Stimulated activated CD8-positive, alpha-beta memory T cell treated with anti-CD3 and anti-CD28 coated beads, Interleukin-7, amount 100 ng/mL, for 4 hours (primary cell): ENCODE data around the gene UMOD.

Experiments
- DNase-seq, 2 donors: peaks; one replicate each; pipeline ENCODE4 v3.0.0-alpha.2; 2020; ENCODE audit warnings: low read depth in 2 of 2

Gene UMOD

GRCh38 chr16:20364051-20364450 lies 11.5 kb upstream of the UMOD start:
- DNase-seq = no peak

- no peak for DNase-seq
These were observed 10.7 kb upstream of the UMOD start for GRCh38 chr16:20363191-20363590.

GRCh38 chr16:20359997-20360396 lies 7.5 kb upstream of the UMOD start:
- DNase-seq = no peak

- DNase-seq = no peak
These were observed 2.7 kb upstream of the UMOD start for GRCh38 chr16:20355114-20355782.

- no peak for DNase-seq
These were observed 864 bp upstream of the UMOD start for GRCh38 chr16:20353379-20353778.

- no peak for DNase-seq
These were observed 2.9 kb downstream of the UMOD start for GRCh38 chr16:20349615-20350014.

- no peak for DNase-seq
These were observed 3.9 kb downstream of the UMOD start for GRCh38 chr16:20348365-20349185.

GRCh38 chr16:20347666-20348364 lies 4.7 kb downstream of the UMOD start:
- no peak for DNase-seq

- DNase-seq = no peak
These were observed 7.9 kb downstream of the UMOD start for GRCh38 chr16:20344611-20345010.

GRCh38 chr16:20339744-20340143 lies 12.8 kb downstream of the UMOD start:
- DNase-seq = no peak

- DNase-seq = no peak
These were observed 15.6 kb downstream of the UMOD start for GRCh38 chr16:20336955-20337354.

- DNase-seq = no peak
These were observed 18.1 kb downstream of the UMOD start for GRCh38 chr16:20334396-20334795.

GRCh38 chr16:20333120-20333519 lies 19.4 kb downstream of the UMOD start:
- DNase-seq = no peak

GRCh38 chr16:20332411-20332810 lies 20.1 kb downstream of the UMOD start:
- DNase-seq = no peak

- no peak for DNase-seq
These were observed 20.9 kb downstream of the UMOD start for GRCh38 chr16:20331635-20332034.

- DNase-seq = no peak
These were observed 22.9 kb downstream of the UMOD start for GRCh38 chr16:20329392-20330138.

GRCh38 chr16:20327444-20328041 lies 25.0 kb downstream of the UMOD start, which contains the start of gene GP2:
Gene GP2, minus strand, starts transcription at chr16:20327513. Its CDS starts 1,082 bp downstream, at chr16:20326431.
- DNase-seq = no peak

GRCh38 chr16:20326321-20326720 lies 26.2 kb downstream of the UMOD start:
- DNase-seq = no peak

- DNase-seq = no peak
These were observed 27.5 kb downstream of the UMOD start for GRCh38 chr16:20325005-20325404.

GRCh38 chr16:20323591-20324117 lies 28.9 kb downstream of the UMOD start:
- DNase-seq = no peak

GRCh38 chr16:20322696-20323095 lies 29.8 kb downstream of the UMOD start:
- no peak for DNase-seq
